T-helper 1 cell (primary cell): Measurements from ENCODE around the gene CNDP2.

Source experiments
- DNase-seq, 5 donors: peaks; one replicate each; pipeline ENCODE4 v3.0.0-alpha.2; 2012 to 2020
- total RNA-seq, 4 donors: gene quantifications; one replicate each; lab custom pipeline; 2026; lab: John Stamatoyannopoulos, UW

Gene CNDP2
- total RNA-seq = 40.2 to 78.1 (median 75.8) reads per million in 4 donors

- peak; percentile 96 to 99 (median 98) for DNase-seq
Measured at GRCh38 chr18:74495581-74496507, at the start of gene CNDP2. TSS of gene CNDP2 (plus strand) at chr18:74496363. CDS start at chr18:74499974, 3,611 bp downstream.

- DNase-seq = no peak
Measured at GRCh38 chr18:74446631-74447403, 49.3 kb upstream of the CNDP2 start.

GRCh38 chr18:74447404-74448152, 48.6 kb upstream of the CNDP2 start:
- no peak for DNase-seq

- DNase-seq = no peak
Measured at GRCh38 chr18:74450626-74451025, 45.5 kb upstream of the CNDP2 start.

- DNase-seq = no peak
Measured at GRCh38 chr18:74451148-74451547, 45.0 kb upstream of the CNDP2 start.

GRCh38 chr18:74453016-74453566, 43.1 kb upstream of the CNDP2 start:
- no peak for DNase-seq

- no peak for DNase-seq
Measured at GRCh38 chr18:74453642-74454198, 42.4 kb upstream of the CNDP2 start.

- DNase-seq = no peak
Measured at GRCh38 chr18:74454279-74454751, 41.8 kb upstream of the CNDP2 start.

- DNase-seq = no peak
Measured at GRCh38 chr18:74455386-74455785, 40.8 kb upstream of the CNDP2 start.

GRCh38 chr18:74456017-74456348, 40.2 kb upstream of the CNDP2 start:
- no peak for DNase-seq

- no peak for DNase-seq
Measured at GRCh38 chr18:74456349-74457042, 39.7 kb upstream of the CNDP2 start.

GRCh38 chr18:74457043-74457724, 39.0 kb upstream of the CNDP2 start, which contains the start of gene DIPK1C:
TSS of gene DIPK1C (minus strand) at chr18:74457308. CDS start at chr18:74457259, 49 bp downstream.
- no peak for DNase-seq

GRCh38 chr18:74457725-74458421, 38.3 kb upstream of the CNDP2 start:
- DNase-seq = no peak

- DNase-seq = no peak
Measured at GRCh38 chr18:74459889-74460288, 36.3 kb upstream of the CNDP2 start.

- no peak for DNase-seq
Measured at GRCh38 chr18:74460825-74461224, 35.3 kb upstream of the CNDP2 start.

GRCh38 chr18:74463254-74463653, 32.9 kb upstream of the CNDP2 start:
- DNase-seq = no peak

- DNase-seq = no peak
Measured at GRCh38 chr18:74463983-74464382, 32.2 kb upstream of the CNDP2 start.

- DNase-seq = no peak
Measured at GRCh38 chr18:74465775-74466174, 30.4 kb upstream of the CNDP2 start.

- no peak for DNase-seq
Measured at GRCh38 chr18:74468547-74469061, 27.6 kb upstream of the CNDP2 start.

GRCh38 chr18:74472312-74472711, 23.9 kb upstream of the CNDP2 start:
- DNase-seq = no peak
